Measurements from ENCODE around the gene INTS15.

The INTS15 gene

DNA sequence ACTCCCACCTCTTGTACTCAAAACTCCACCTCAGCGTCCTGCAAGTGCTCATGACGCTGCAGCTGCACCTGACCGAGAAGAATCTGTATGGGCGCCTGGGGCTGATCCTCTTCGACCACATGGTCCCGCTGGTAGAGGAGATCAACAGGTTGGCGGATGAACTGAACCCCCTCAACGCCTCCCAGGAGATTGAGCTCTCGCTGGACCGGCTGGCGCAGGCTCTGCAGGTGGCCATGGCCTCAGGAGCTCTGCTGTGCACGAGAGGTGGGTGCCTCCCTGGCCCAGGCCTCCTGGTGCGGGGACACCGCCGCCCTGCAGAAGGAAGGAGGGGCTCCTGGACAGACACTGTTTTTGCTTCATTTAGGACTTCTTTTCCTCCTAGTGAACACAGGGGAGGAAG lies 10.3 kb downstream of the INTS15 start:
- Histone ChIP-seq H4K20me1 (ENCODE audit: insufficient read depth, low read length, poor library complexity, severe bottlenecking) (no peaks in the 10 kb centered on the region), H3K9me3 (ENCODE audit: insufficient read depth, low read depth, low read length) (no peaks in the 10 kb centered on the region), H3K4me2 (ENCODE audit: low read depth, low read length, poor library complexity, severe bottlenecking) (no peak overlapping the region), H3K9me2 (replicated peaks; ENCODE audit: low read depth, low read length) (no peaks in the 10 kb centered on the region), H3K4me1 (ENCODE audit: insufficient read depth, low read length, poor library complexity, severe bottlenecking) (no peaks in the 10 kb centered on the region), H2AFZ (ENCODE audit: low read length) (no peak overlapping the region), H3K27me3 (ENCODE audit: insufficient read depth, low read length, poor library complexity, severe bottlenecking) (no peaks in the 10 kb centered on the region), H3K79me2 (ENCODE audit: insufficient read depth, low read length) (peaks cover 2% of the 10 kb centered on the region; the same call in 1 of the 2 replicates), H3K9ac (ENCODE audit: low read depth, low read length, poor library complexity, severe bottlenecking) (no peak overlapping the region), H3F3A (ENCODE audit: low read depth) (no peaks in the 10 kb centered on the region), H3K4me3 (ENCODE audit: low read length, poor library complexity, severe bottlenecking) (no peak overlapping the region), H3K36me3 (ENCODE audit: insufficient read depth, low read length) (peaks cover 51% of the 10 kb centered on the region; the same call in 1 of the 2 replicates)
- TF ChIP-seq, protein P1, sequence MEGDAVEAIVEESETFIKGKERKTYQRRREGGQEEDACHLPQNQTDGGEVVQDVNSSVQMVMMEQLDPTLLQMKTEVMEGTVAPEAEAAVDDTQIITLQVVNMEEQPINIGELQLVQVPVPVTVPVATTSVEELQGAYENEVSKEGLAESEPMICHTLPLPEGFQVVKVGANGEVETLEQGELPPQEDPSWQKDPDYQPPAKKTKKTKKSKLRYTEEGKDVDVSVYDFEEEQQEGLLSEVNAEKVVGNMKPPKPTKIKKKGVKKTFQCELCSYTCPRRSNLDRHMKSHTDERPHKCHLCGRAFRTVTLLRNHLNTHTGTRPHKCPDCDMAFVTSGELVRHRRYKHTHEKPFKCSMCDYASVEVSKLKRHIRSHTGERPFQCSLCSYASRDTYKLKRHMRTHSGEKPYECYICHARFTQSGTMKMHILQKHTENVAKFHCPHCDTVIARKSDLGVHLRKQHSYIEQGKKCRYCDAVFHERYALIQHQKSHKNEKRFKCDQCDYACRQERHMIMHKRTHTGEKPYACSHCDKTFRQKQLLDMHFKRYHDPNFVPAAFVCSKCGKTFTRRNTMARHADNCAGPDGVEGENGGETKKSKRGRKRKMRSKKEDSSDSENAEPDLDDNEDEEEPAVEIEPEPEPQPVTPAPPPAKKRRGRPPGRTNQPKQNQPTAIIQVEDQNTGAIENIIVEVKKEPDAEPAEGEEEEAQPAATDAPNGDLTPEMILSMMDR (conservative IDR thresholded peaks at IDR 0.05; ENCODE audit: low read length) = no peak
- no peak for TF ChIP-seq EZH2phosphoT487 (IDR thresholded peaks at IDR 0.05; ENCODE audit: borderline replicate concordance)

DNA sequence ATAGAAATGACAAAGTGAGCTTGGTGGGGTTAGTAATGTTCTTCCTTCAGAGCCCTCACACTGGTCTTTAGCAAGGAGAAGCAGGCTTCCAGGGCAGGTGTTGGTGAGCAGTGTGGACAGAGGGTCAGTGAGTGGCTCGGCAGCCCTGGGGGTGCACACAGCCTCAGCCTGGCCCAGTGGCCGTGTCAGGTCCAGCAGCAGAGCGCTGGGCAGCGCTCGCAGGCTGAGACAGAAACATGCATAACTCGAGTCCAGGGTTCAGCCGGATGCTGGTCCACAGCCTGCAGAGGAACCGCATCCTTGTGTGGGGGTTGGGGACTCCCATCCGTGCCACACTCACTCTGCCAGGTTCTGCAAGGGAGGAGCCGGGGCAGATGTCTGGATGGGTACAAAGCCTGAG lies 14.6 kb downstream of the INTS15 start:
- Histone ChIP-seq H3F3A (ENCODE audit: low read depth) (no peaks in the 10 kb centered on the region), H3K27me3 (ENCODE audit: insufficient read depth, low read length, poor library complexity, severe bottlenecking) (no peaks in the 10 kb centered on the region), H3K36me3 (ENCODE audit: insufficient read depth, low read length) (peaks cover 27% of the 10 kb centered on the region; the same call in 1 of the 2 replicates), H3K4me2 (ENCODE audit: low read depth, low read length, poor library complexity, severe bottlenecking) (no peak overlapping the region), H3K9me3 (ENCODE audit: insufficient read depth, low read depth, low read length) (no peaks in the 10 kb centered on the region), H2AFZ (ENCODE audit: low read length) (no peak overlapping the region), H4K20me1 (ENCODE audit: insufficient read depth, low read length, poor library complexity, severe bottlenecking) (no peaks in the 10 kb centered on the region), H3K4me1 (ENCODE audit: insufficient read depth, low read length, poor library complexity, severe bottlenecking) (no peaks in the 10 kb centered on the region), H3K9me2 (replicated peaks; ENCODE audit: low read depth, low read length) (no peaks in the 10 kb centered on the region), H3K9ac (ENCODE audit: low read depth, low read length, poor library complexity, severe bottlenecking) (no peak overlapping the region), H3K79me2 (ENCODE audit: insufficient read depth, low read length) (no peaks in the 10 kb centered on the region), H3K4me3 (ENCODE audit: low read length, poor library complexity, severe bottlenecking) (no peak overlapping the region)
- no peak for TF ChIP-seq EZH2phosphoT487 (IDR thresholded peaks at IDR 0.05; ENCODE audit: borderline replicate concordance)

DNA sequence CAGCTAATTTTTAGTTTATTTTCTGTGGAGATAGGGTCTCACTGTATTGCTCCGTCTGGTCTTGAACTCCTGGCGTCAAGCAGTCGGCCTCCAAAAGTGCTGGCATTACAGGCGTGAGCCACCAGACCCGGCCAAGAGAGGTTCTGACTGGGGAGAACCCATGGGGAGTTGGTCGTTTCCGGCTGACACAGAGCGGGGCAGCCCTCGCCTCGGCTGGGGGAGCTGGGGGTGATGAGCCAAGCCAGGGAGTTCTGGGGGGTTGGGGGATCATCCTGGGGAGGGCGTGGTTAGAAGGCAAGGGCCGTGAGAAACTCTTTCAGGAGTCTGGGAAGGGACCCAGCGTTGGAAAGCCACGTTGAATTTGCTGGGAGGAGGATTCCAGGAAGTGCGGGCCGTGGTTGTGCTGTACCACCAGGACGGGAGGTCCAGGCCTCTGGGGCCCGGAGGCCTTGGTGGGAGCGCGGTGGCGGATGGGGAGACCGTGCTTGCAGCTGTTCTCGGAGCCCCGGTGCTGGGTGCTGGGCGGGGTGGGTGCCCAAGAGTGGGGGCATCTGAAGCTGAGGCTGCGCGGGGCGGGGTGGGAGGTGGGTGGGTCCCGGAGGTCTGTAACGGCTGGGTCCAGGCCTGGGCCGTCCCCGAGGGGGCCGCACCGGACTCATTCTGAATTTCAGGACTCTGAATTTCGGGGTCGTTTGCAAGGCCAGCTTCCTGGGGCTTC lies 17.2 kb downstream of the INTS15 start:
- H3K79me2 ChIP-seq (ENCODE audit: insufficient read depth, low read length) = no peaks in the 10 kb centered on the region
- TF ChIP-seq EZH2phosphoT487 (IDR thresholded peaks at IDR 0.05; ENCODE audit: borderline replicate concordance) = no peak
- TF ChIP-seq, protein P1 (conservative IDR thresholded peaks at IDR 0.05; ENCODE audit: low read length) = no peak
- H3K4me1 ChIP-seq (ENCODE audit: insufficient read depth, low read length, poor library complexity, severe bottlenecking) = no peaks in the 10 kb centered on the region
- H3K9ac ChIP-seq (ENCODE audit: low read depth, low read length, poor library complexity, severe bottlenecking) = no peak overlapping the region
- H3K9me3 ChIP-seq (ENCODE audit: insufficient read depth, low read depth, low read length) = no peaks in the 10 kb centered on the region
- no peaks in the 10 kb centered on the region for H3F3A ChIP-seq (ENCODE audit: low read depth)
- H3K27me3 ChIP-seq (ENCODE audit: insufficient read depth, low read length, poor library complexity, severe bottlenecking) = no peaks in the 10 kb centered on the region
- no peaks in the 10 kb centered on the region for H3K9me2 ChIP-seq (replicated peaks; ENCODE audit: low read depth, low read length)
- peaks cover 18% of the 10 kb centered on the region; the same call in 1 of the 2 replicates for H3K36me3 ChIP-seq (ENCODE audit: insufficient read depth, low read length)
- H4K20me1 ChIP-seq (ENCODE audit: insufficient read depth, low read length, poor library complexity, severe bottlenecking) = no peaks in the 10 kb centered on the region
- no peak overlapping the region for H2AFZ ChIP-seq (ENCODE audit: low read length)
- no peak overlapping the region for H3K4me2 ChIP-seq (ENCODE audit: low read depth, low read length, poor library complexity, severe bottlenecking)
- H3K4me3 ChIP-seq (ENCODE audit: low read length, poor library complexity, severe bottlenecking) = no peak overlapping the region

DNA sequence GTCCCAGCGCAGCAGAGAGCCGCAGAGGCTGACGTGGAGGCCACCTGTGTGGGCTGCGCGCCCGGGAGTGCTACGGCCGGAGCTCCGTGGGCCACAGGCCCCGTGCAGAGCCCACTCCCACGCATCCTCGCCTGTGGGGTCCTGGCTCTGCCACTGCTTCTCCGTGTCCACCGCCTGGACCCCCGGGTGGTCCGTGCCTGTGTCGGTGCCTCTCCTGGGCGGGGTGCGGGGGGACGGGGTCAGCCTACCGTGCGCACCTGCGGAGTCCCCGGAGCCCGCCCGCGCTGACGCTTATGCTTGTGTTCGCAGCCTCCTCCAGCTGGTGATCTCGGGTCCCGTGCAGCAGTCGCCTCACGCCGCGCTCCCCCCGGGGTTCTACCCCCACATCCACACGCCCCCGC lies 17.8 kb downstream of the INTS15 start:
- Histone ChIP-seq H3K36me3 (ENCODE audit: insufficient read depth, low read length) (peaks cover 15% of the 10 kb centered on the region; the same call in 1 of the 2 replicates), H3K9me2 (replicated peaks; ENCODE audit: low read depth, low read length) (no peaks in the 10 kb centered on the region), H3K4me1 (ENCODE audit: insufficient read depth, low read length, poor library complexity, severe bottlenecking) (no peaks in the 10 kb centered on the region), H3K4me2 (ENCODE audit: low read depth, low read length, poor library complexity, severe bottlenecking) (no peak overlapping the region), H4K20me1 (ENCODE audit: insufficient read depth, low read length, poor library complexity, severe bottlenecking) (no peaks in the 10 kb centered on the region), H3K9me3 (ENCODE audit: insufficient read depth, low read depth, low read length) (no peaks in the 10 kb centered on the region), H3K4me3 (ENCODE audit: low read length, poor library complexity, severe bottlenecking) (no peak overlapping the region), H3K27me3 (ENCODE audit: insufficient read depth, low read length, poor library complexity, severe bottlenecking) (no peaks in the 10 kb centered on the region), H3K79me2 (ENCODE audit: insufficient read depth, low read length) (no peaks in the 10 kb centered on the region), H2AFZ (ENCODE audit: low read length) (no peak overlapping the region), H3F3A (ENCODE audit: low read depth) (no peaks in the 10 kb centered on the region), H3K9ac (ENCODE audit: low read depth, low read length, poor library complexity, severe bottlenecking) (no peak overlapping the region)
- no peak for TF ChIP-seq EZH2phosphoT487 (IDR thresholded peaks at IDR 0.05; ENCODE audit: borderline replicate concordance)
- TF ChIP-seq, protein P1 (conservative IDR thresholded peaks at IDR 0.05; ENCODE audit: low read length) = no peak
